GM21717 (cell line): ENCODE results near the gene KLRD1.
"Not testable (repeated sequence)": the region's sequence is repeated elsewhere in the genome, so short reads cannot be mapped to it uniquely, and the experiment has no call there.

Source experiments
- ATAC-seq: cut with Tn5 transposase; IDR thresholded peaks from one replicate; pipeline ENCODE4 v1.9.1; 2021; ENCODE audit warnings: mild to moderate bottlenecking, moderate library complexity; ENCODE audit not compliant: unreplicated experiment

KLRD1 gene

DNA sequence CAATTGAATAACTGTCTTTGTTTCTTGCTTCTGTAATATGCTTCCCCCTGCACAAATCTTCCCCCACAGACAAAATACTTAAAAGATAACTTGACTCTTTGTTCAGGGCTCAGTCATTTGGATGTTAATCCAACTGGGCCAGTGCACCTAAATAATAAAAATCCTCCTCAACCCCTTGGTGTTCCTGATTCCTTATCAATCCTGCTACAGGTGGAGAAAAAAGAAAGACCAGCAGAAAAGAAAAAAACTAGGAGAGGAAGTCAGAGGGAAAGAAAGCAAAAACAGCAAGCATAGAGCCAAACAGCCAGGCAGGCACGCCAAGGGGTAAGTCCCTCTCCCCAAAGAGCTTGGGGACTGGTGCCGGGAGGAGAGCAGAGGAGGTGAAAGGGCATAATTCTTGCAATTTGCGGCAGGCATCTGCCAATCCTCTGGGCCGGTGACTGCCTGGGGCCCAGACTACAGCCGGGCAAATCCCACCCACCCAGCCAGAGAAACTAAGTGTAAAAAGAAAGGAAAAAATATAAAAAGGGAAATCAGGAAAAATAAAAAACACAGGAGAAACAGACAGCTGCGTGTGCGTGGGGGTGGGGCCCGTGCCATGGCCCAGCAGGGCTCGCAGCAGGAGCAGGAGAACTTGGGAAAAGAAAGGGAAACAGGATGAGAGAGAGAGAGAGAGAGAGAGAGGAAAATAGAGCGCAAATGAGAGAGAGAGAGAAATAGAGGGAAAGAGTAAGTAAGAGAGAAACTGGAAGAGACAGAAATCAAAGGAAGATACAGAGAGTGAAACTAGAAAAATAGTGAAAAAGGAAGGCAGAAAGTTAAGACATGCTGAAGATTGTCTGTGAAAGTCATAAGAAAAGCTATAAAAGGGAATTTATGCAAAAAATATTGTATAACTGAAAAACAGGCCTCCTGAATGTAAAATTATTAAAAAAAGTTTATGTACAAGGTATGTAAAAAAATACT is 60.8 kb downstream of the KLRD1 start:
- ATAC-seq, result no peak

DNA sequence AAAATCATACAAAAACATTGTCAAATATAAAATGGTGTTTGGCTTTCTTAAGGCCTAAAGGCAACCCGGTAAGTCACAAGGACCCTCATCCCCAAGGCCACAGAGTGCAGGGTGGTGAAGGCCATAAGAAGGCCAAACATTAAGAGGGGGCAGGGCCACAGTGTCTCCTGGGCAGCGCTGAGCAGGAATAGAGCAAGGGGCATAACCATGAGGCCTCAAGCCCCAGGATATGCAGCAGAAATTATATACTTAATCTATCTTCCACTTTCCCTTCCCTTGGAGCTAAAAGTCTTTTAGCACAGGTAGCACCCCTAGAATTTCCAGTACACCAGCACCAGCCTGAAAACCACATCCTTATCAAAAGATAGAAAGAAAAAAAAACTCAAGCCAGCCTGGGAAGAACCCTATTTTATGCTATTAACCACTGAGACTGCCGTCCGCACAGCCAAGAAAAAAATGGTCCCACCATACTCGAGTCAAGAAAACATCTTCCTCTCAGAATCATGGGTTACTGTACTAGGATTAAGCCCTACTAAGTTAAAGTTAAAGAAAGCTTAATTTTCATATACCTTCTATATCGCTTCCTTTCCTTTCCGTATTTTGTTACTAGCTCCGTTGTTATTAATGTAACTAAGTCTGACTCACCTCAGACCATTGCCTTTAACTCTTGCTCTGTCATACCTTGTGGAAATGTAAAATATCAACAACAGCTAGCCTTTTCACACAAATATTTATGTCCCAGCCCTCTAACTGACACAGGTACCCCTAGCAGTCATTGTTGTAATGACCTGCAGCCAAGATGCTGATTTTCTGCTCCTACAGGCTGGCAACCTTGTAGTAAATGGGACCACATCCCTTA is 62.1 kb downstream of the KLRD1 start:
- no peak for ATAC-seq

DNA sequence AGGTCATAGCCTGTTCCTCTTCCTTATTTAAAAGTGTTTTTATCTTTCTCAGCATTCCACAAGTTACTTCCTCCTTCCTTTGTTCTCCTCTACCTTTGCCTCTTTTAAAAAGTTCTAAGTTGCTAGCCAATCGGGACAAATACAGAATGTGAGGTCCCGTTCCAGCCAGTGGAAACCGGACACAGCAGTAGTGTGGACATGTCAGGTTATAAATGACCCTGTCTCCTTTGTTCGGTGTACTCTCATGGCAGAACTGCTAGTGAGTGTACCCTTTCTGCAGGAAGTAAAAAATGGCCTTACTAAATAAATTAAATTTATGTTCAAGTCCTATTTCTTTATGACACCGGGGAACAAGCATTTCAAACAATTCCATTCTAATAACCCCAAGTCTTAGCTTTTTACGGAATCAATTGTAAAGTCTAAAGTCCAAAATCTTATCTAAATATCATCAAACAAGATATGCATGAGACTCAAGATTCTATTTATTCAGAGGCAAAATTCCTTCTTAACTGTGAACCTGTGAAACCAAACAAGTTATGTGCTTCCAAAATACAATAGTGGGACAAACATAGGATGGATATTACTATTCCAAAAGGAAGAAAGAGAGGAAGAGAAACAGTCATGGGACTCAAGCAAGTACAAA is 64.3 kb downstream of the KLRD1 start:
- not testable (repeated sequence) for ATAC-seq

DNA sequence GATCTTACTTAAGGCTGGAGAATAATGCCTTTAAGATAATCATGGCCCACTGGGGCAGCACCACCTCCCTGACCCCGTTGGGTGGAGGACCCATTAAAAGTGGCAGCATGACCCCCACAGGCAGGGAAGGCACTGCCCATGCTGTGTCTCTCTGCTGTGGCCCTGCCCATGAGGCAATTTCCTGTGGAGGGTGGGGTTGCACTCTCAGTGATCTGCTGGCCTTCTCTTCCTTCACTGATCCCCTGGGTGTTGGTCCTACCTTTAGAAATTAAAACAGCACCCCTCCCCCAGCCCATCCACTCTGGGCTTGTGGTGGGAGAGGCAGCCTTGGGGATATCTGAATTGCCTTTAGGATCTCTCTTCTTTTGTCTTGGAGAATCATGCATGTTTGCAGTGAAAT is 64.9 kb downstream of the KLRD1 start:
- ATAC-seq, result no peak

DNA sequence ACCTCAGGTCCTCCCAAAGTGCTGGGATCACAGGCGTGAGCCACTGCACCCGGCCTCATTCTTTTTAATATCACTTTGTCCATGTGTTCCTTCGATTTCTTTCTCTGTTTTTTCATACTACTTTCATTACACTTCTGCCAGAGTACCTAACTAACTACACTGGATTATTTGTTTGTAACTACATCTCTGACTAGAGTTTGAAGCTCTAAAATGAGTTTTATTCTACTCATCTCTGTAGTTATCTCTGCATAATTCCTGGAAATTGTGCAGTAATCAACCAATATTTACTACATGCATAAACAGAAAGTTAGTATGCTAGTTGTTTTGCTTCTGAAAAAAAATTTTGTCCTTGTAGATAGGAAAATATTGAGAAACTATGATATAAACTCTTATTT is 67.0 kb downstream of the KLRD1 start:
- ATAC-seq, result no peak

DNA sequence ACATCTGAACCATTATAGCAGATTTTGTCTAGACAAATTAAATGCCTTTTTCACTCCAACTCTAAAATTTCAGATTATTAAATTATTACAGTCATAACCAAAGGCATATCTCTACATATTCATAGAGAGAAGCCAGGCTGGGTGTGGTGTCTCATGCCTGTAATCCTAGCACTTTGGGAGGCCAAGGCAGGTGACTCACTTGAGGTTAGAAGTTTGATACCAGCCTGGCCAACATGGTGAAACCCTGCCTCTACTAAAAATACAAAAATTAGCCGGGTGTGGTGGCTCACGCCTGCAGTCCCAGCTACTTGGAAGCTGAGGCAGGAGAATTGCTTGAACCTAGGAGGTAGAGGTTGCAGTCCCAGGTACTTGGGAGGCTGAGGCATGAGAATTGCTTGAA is 71.1 kb downstream of the KLRD1 start:
- ATAC-seq, result not testable (repeated sequence)
